Endometrium (tissue), 2 donors: ENCODE data around the gene ASNS.
"Not testable (repeated sequence)": the region's sequence is repeated elsewhere in the genome, so short reads cannot be mapped to it uniquely, and the experiment has no call there.

Experiments used
- FAIRE-seq: peaks from 2 replicates; lab custom pipeline; 2012; peaks lifted over from hg19 to GRCh38; lab: Jason Lieb, UNC
- donor health status: control.
- donor health status: control.

The ASNS gene

GRCh38 chr7:97872025-97872669, at the start of gene ASNS:
ASNS (minus strand) TSS chr7:97872408; CDS start chr7:97869156, 3,252 bp downstream.
- no peak for FAIRE-seq

GRCh38 chr7:97921254-97921653, 49.0 kb upstream of the ASNS start:
- not testable (repeated sequence) for FAIRE-seq

GRCh38 chr7:97915267-97915666, 43.1 kb upstream of the ASNS start:
- FAIRE-seq = not testable (repeated sequence)

GRCh38 chr7:97912294-97912693, 40.1 kb upstream of the ASNS start:
- not testable (repeated sequence) for FAIRE-seq

- FAIRE-seq = not testable (repeated sequence)
Observed at GRCh38 chr7:97896893-97897292, 24.7 kb upstream of the ASNS start.

- FAIRE-seq = not testable (repeated sequence)
Observed at GRCh38 chr7:97891721-97892120, 19.5 kb upstream of the ASNS start.

- not testable (repeated sequence) for FAIRE-seq
Observed at GRCh38 chr7:97879527-97879926, 7.3 kb upstream of the ASNS start.

GRCh38 chr7:97874894-97875293, 2.7 kb upstream of the ASNS start:
- not testable (repeated sequence) for FAIRE-seq

GRCh38 chr7:97873606-97874005, 1.4 kb upstream of the ASNS start:
- no peak for FAIRE-seq

- no peak for FAIRE-seq
Observed at GRCh38 chr7:97871659-97872024, 566 bp downstream of the ASNS start.

GRCh38 chr7:97868788-97869187, 3.4 kb downstream of the ASNS start:
- FAIRE-seq = no peak

- FAIRE-seq = no peak
Observed at GRCh38 chr7:97868314-97868713, 3.9 kb downstream of the ASNS start.

- no peak for FAIRE-seq
Observed at GRCh38 chr7:97865104-97865503, 7.1 kb downstream of the ASNS start.

GRCh38 chr7:97859606-97860204, 12.5 kb downstream of the ASNS start:
- no peak for FAIRE-seq

- FAIRE-seq = no peak
Observed at GRCh38 chr7:97858221-97858620, 14.0 kb downstream of the ASNS start.

- FAIRE-seq = no peak
Observed at GRCh38 chr7:97857544-97857943, 14.7 kb downstream of the ASNS start.

- FAIRE-seq = no peak
Observed at GRCh38 chr7:97851683-97852082, 20.5 kb downstream of the ASNS start.

GRCh38 chr7:97850262-97851031, 21.8 kb downstream of the ASNS start:
- FAIRE-seq = not testable (repeated sequence)

- FAIRE-seq = no peak
Observed at GRCh38 chr7:97847791-97848190, 24.4 kb downstream of the ASNS start.

GRCh38 chr7:97846945-97847344, 25.3 kb downstream of the ASNS start:
- no peak for FAIRE-seq

- FAIRE-seq = peak; percentile 90
Observed at GRCh38 chr7:97845622-97846203, 26.5 kb downstream of the ASNS start.

- FAIRE-seq = no peak
Observed at GRCh38 chr7:97844036-97844435, 28.2 kb downstream of the ASNS start.
